HCT116 (cell line): Measurements from ENCODE around the gene ADGRB3. TPM values are rescaled to one million over a fixed set of nuclear protein-coding genes. Genes with fewer than 3 reads are reported as not detected.

Experiments used
- ATAC-seq: fragments of 200-7000 bp; cut with Tn5 transposase; 2 replicates; pipeline ENCODE4 v1.9.1; 2020; ENCODE audit warnings: mild to moderate bottlenecking, moderate library complexity
- BruUV-seq: library from RNA; stranded (reverse); fragments of 400-500 nt; replicated peaks from 2 replicates; lab custom pipeline; 2021; lab: Mats Ljungman, UMichigan
- CTCF ChIA-PET: fragments of 300-600 bp; sonication (Branson Sonifier 250); formaldehyde crosslinking; loops from one replicate; lab custom pipeline; 2021; ENCODE audit warnings: antibody characterized with exemption; lab: Charles Lee
- POLR2A ChIA-PET: fragments of 300-600, 350-600 bp; sonication (Branson Sonifier 250); formaldehyde crosslinking; loops from one replicate; lab custom pipeline; 2021; ENCODE audit warnings: antibody characterized with exemption; lab: Charles Lee
- RAD21 ChIA-PET, 2 experiments: fragments of 300-600 bp; sonication (Branson Sonifier 250); formaldehyde crosslinking; loops; one replicate each; lab custom pipeline; 2023; ENCODE audit warnings: low total read pairs in 2 of 2; ENCODE audit not compliant: uncharacterized antibody in 2 of 2, unreplicated experiment in 2 of 2, low non-redundant PET in 1 of 2; lab: Charles Lee
- DNase-seq: peaks from one replicate; pipeline ENCODE4 v3.0.0-alpha.2; 2010; ENCODE audit warnings: low read depth, low spot score
- H2AFZ ChIP-seq: fragments of 200-600 bp; shearing (Covaris generic), sonication (generic); 2 replicates; pipeline ENCODE4 v1.6.1; 2017; ENCODE audit warnings: low read depth, mixed run types, mixed read lengths, antibody characterized with exemption, low read length; ENCODE audit not compliant: poor library complexity, severe bottlenecking
- H3K27ac ChIP-seq: 2 replicates; pipeline ENCODE4 v1.5.1; 2012; ENCODE audit warnings: low read depth, low read length
- H3K27me3 ChIP-seq: fragments of 200-600 bp; sonication (generic); 2 replicates; pipeline ENCODE4 v1.6.1; 2016; ENCODE audit warnings: mixed run types, low read length, mixed read lengths; ENCODE audit not compliant: insufficient read depth
- H3K36me3 ChIP-seq, 2 experiments: fragments of 200-500 bp in 1 of 2; fragments of 200-600 bp in 1 of 2; sonication (Bioruptor generic) in 1 of 2; sonication (generic) in 1 of 2; 2 replicates each; pipeline versions ENCODE4 v1.5.1 to v1.6.1; 2014 to 2016; ENCODE audit warnings: low read length in 2 of 2, inconsistent platforms in 1 of 2, mixed read lengths in 1 of 2, mixed run types in 1 of 2; ENCODE audit not compliant: insufficient read depth in 2 of 2, control insufficient read depth in 1 of 2
- H3K4me1 ChIP-seq, 2 experiments: fragments of 200-600 bp in 1 of 2; sonication (generic) in 1 of 2; 2 replicates each; pipeline versions ENCODE4 v1.5.1 to v1.6.1; 2012 to 2017; ENCODE audit warnings: low read length in 2 of 2, inconsistent platforms in 1 of 2, mild to moderate bottlenecking in 1 of 2, mixed read lengths in 1 of 2, mixed run types in 1 of 2, moderate library complexity in 1 of 2; ENCODE audit not compliant: insufficient read depth in 2 of 2, control insufficient read depth in 1 of 2
- H3K4me2 ChIP-seq: fragments of 200-600 bp; sonication (generic); 2 replicates; pipeline ENCODE4 v1.6.1; 2017; ENCODE audit warnings: mixed run types, low read length, mixed read lengths
- H3K4me3 ChIP-seq, 2 experiments: fragments of 200-600 bp in 1 of 2; sonication (generic) in 1 of 2; replicated peaks in 1 of 2; 2 replicates each; pipeline ENCODE4 v1.5.1; 2011 to 2016; ENCODE audit warnings: low read length in 2 of 2, control low read depth in 1 of 2, low read depth in 1 of 2, mild to moderate bottlenecking in 1 of 2, mixed read lengths in 1 of 2, mixed run types in 1 of 2
- H3K79me2 ChIP-seq: fragments of 200-600 bp; sonication (generic); 2 replicates; pipeline ENCODE4 v1.6.1; 2017; ENCODE audit warnings: mild to moderate bottlenecking, mixed run types, low read length, moderate library complexity, mixed read lengths; ENCODE audit not compliant: insufficient read depth
- H3K9ac ChIP-seq: fragments of 200-600 bp; sonication (generic); 2 replicates; pipeline ENCODE4 v1.6.1; 2016; ENCODE audit warnings: low read length, mixed read lengths
- H3K9me2 ChIP-seq: fragments of 200-600 bp; sonication (generic), shearing (Covaris generic); 2 replicates; pipeline ENCODE4 v1.6.1; 2017; ENCODE audit warnings: mixed run types, mild to moderate bottlenecking, moderate library complexity; ENCODE audit not compliant: insufficient read depth
- H3K9me3 ChIP-seq, 2 experiments: fragments of 200-500 bp in 1 of 2; fragments of 200-600 bp in 1 of 2; sonication (Bioruptor generic) in 1 of 2; sonication (generic) in 1 of 2; 2 replicates each; pipeline ENCODE4 v1.6.1; 2014 to 2017; ENCODE audit warnings: low read length in 2 of 2, mixed read lengths in 2 of 2, inconsistent platforms in 1 of 2, low read depth in 1 of 2, mild to moderate bottlenecking in 1 of 2, mixed run types in 1 of 2, moderate library complexity in 1 of 2; ENCODE audit not compliant: control insufficient read depth in 1 of 2, insufficient read depth in 1 of 2
- H4K20me1 ChIP-seq: fragments of 200-600 bp; sonication (generic), shearing (Covaris generic); 2 replicates; pipeline ENCODE4 v1.6.1; 2017; ENCODE audit warnings: mixed run types, mild to moderate bottlenecking, moderate library complexity; ENCODE audit not compliant: insufficient read depth
- ATF3 ChIP-seq: IDR thresholded peaks from 2 replicates; pipeline ENCODE4 v1.6.1; 2012
- CBX3 ChIP-seq: IDR thresholded peaks from 2 replicates; pipeline ENCODE4 v1.6.1; 2012; ENCODE audit warnings: low read depth
- CEBPB ChIP-seq: IDR thresholded peaks from 2 replicates; pipeline ENCODE4 v1.6.1; 2012; ENCODE audit warnings: low read depth
- ELF1 ChIP-seq: IDR thresholded peaks from 2 replicates; pipeline ENCODE4 v1.6.1; 2012; ENCODE audit warnings: low read depth, borderline replicate concordance
- FOSL1 ChIP-seq: IDR thresholded peaks from 2 replicates; pipeline ENCODE4 v1.6.1; 2012; ENCODE audit warnings: low read depth
- JUND ChIP-seq: IDR thresholded peaks from 2 replicates; pipeline ENCODE4 v1.6.1; 2012
- POLR2A ChIP-seq: IDR thresholded peaks from 2 replicates; pipeline ENCODE4 v1.7.0; 2011; ENCODE audit warnings: borderline replicate concordance; ENCODE audit not compliant: insufficient read depth, insufficient read length; ENCODE audit errors: extremely low read depth
- POLR2AphosphoS5 ChIP-seq: IDR thresholded peaks from 2 replicates; pipeline ENCODE4 v1.6.1; 2011; ENCODE audit warnings: mild to moderate bottlenecking, low read depth, low read length, moderate library complexity
- RAD21 ChIP-seq: IDR thresholded peaks from 2 replicates; pipeline ENCODE4 v1.6.1; 2012; ENCODE audit warnings: low read depth, mild to moderate bottlenecking
- SIN3A ChIP-seq: IDR thresholded peaks from 2 replicates; pipeline ENCODE4 v1.6.1; 2012; ENCODE audit warnings: low read depth
- SP1 ChIP-seq: IDR thresholded peaks from 2 replicates; pipeline ENCODE4 v1.6.1; 2012; ENCODE audit warnings: low read depth
- SRF ChIP-seq: IDR thresholded peaks from 2 replicates; pipeline ENCODE4 v1.6.1; 2012; ENCODE audit warnings: low read depth
- ZBTB33 ChIP-seq: IDR thresholded peaks from 2 replicates; pipeline ENCODE4 v1.6.1; 2011; ENCODE audit warnings: mild to moderate bottlenecking, low read length, moderate library complexity; ENCODE audit not compliant: insufficient replicate concordance; ENCODE audit errors: extremely low read depth
- ZFX ChIP-seq: fragments of 450-650 bp; IDR thresholded peaks from 2 replicates; pipeline ENCODE4 v1.6.1; 2017
- intact Hi-C: fragments of 100-400 bp; cut with micrococcal nuclease; formaldehyde crosslinking; loops from 2 replicates; pipeline ENCODE4 v1.10.0; 2022
- total RNA-seq: library from RNA; stranded (reverse); gene quantifications from one replicate; pipeline ENCODE4 v1.2.1, GENCODE V29; 2021; ENCODE audit not compliant: unreplicated experiment
- TF ChIP-seq, protein P1 (sequence below), 3 experiments: fragments of 200-600 bp in 1 of 3; sonication (generic) in 1 of 3; IDR thresholded peaks in 2 of 3; conservative IDR thresholded peaks in 1 of 3; 2 replicates each; pipeline ENCODE4 v1.5.1; 2012 to 2017; ENCODE audit warnings: low read depth in 2 of 3, low read length in 2 of 3, antibody characterized with exemption in 1 of 3, borderline replicate concordance in 1 of 3, control low read depth in 1 of 3, mild to moderate bottlenecking in 1 of 3, mixed read lengths in 1 of 3, mixed run types in 1 of 3, moderate library complexity in 1 of 3; ENCODE audit not compliant: insufficient read depth in 1 of 3
- TF ChIP-seq, protein P2 (sequence below): IDR thresholded peaks from 2 replicates; pipeline ENCODE4 v1.6.1; 2012; ENCODE audit warnings: low read depth

Gene ADGRB3
- total RNA-seq, 1 experiment from 2014 or later, result not detected

GRCh38 chr6:68637071-68637470 is 2.0 kb downstream of the ADGRB3 start:
- no peaks in the 10 kb centered on the region for H3K4me1 ChIP-seq
- peaks cover 0 to 12% of the 10 kb centered on the region in 2 experiments; a peak in 2 of 4 replicates for H3K9me3 ChIP-seq
- no peaks in the 10 kb centered on the region for H3K79me2 ChIP-seq
- no peak overlapping the region for H2AFZ ChIP-seq
- no TSS peak for BruUV-seq
- H3K4me3 ChIP-seq, result no peak overlapping the region
- H3K36me3 ChIP-seq, result no peaks in the 10 kb centered on the region
- ChIA-PET CTCF (no interaction called here), POLR2A (no interaction called here), RAD21 (no interaction called here)
- H3K4me2 ChIP-seq, result no peak overlapping the region
- no peaks in the 10 kb centered on the region for H4K20me1 ChIP-seq
- no peak overlapping the region for H3K27ac ChIP-seq
- H3K27me3 ChIP-seq, result no peaks in the 10 kb centered on the region
- no peak overlapping the region for H3K9ac ChIP-seq
- no peak for TF ChIP-seq ELF1
- no peak for TF ChIP-seq JUND
- no peak for TF ChIP-seq ATF3
- TF ChIP-seq, protein P1, sequence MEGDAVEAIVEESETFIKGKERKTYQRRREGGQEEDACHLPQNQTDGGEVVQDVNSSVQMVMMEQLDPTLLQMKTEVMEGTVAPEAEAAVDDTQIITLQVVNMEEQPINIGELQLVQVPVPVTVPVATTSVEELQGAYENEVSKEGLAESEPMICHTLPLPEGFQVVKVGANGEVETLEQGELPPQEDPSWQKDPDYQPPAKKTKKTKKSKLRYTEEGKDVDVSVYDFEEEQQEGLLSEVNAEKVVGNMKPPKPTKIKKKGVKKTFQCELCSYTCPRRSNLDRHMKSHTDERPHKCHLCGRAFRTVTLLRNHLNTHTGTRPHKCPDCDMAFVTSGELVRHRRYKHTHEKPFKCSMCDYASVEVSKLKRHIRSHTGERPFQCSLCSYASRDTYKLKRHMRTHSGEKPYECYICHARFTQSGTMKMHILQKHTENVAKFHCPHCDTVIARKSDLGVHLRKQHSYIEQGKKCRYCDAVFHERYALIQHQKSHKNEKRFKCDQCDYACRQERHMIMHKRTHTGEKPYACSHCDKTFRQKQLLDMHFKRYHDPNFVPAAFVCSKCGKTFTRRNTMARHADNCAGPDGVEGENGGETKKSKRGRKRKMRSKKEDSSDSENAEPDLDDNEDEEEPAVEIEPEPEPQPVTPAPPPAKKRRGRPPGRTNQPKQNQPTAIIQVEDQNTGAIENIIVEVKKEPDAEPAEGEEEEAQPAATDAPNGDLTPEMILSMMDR (IDR thresholded peaks at IDR 0.05 in 2 of 3, conservative IDR thresholded peaks at IDR 0.05 in 1 of 3; ENCODE audit: borderline replicate concordance in 1 of 3, insufficient read depth in 1 of 3, low read depth in 2 of 3, low read length in 2 of 3), result no peak
- TF ChIP-seq CBX3, result no peak
- TF ChIP-seq ZBTB33, result no peak
- TF ChIP-seq, protein P2, sequence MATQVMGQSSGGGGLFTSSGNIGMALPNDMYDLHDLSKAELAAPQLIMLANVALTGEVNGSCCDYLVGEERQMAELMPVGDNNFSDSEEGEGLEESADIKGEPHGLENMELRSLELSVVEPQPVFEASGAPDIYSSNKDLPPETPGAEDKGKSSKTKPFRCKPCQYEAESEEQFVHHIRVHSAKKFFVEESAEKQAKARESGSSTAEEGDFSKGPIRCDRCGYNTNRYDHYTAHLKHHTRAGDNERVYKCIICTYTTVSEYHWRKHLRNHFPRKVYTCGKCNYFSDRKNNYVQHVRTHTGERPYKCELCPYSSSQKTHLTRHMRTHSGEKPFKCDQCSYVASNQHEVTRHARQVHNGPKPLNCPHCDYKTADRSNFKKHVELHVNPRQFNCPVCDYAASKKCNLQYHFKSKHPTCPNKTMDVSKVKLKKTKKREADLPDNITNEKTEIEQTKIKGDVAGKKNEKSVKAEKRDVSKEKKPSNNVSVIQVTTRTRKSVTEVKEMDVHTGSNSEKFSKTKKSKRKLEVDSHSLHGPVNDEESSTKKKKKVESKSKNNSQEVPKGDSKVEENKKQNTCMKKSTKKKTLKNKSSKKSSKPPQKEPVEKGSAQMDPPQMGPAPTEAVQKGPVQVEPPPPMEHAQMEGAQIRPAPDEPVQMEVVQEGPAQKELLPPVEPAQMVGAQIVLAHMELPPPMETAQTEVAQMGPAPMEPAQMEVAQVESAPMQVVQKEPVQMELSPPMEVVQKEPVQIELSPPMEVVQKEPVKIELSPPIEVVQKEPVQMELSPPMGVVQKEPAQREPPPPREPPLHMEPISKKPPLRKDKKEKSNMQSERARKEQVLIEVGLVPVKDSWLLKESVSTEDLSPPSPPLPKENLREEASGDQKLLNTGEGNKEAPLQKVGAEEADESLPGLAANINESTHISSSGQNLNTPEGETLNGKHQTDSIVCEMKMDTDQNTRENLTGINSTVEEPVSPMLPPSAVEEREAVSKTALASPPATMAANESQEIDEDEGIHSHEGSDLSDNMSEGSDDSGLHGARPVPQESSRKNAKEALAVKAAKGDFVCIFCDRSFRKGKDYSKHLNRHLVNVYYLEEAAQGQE, result no peak
- TF ChIP-seq FOSL1, result no peak
- no peak for TF ChIP-seq POLR2A
- TF ChIP-seq SIN3A, result no peak
- no peak for TF ChIP-seq SP1
- TF ChIP-seq ZFX, result no peak
- no peak for TF ChIP-seq POLR2AphosphoS5
- TF ChIP-seq SRF, result no peak
- TF ChIP-seq CEBPB, result no peak
- TF ChIP-seq RAD21, result no peak
- H3K9me2 ChIP-seq, result no peaks in the 10 kb centered on the region
- ATAC-seq (no peak), DNase-seq (no peak)
- intact Hi-C loops, result loop anchor here (5.0 kb wide), 1 partner anchor 1470 kb away; no protein-coding TSS in a partner anchor
